Measurements from ENCODE around the gene TMEM191C.
"Not testable (repeated sequence)": the region's sequence is repeated elsewhere in the genome, so short reads cannot be mapped to it uniquely, and the experiment has no call there.

Gene TMEM191C

GRCh38 chr22:21467337-21468193, at the start of gene TMEM191C:
Gene TMEM191C (plus strand): TSS chr22:21467387. CDS start chr22:21467460, 73 bp downstream.
- in situ Hi-C loops (cut with MboI; ENCODE audit: low sequenced_read_pairs): not testable (repeated sequence)

GRCh38 chr22:21417853-21418252, 49.3 kb upstream of the TMEM191C start:
- in situ Hi-C loops (cut with MboI; ENCODE audit: low sequenced_read_pairs): not testable (repeated sequence)

DNA sequence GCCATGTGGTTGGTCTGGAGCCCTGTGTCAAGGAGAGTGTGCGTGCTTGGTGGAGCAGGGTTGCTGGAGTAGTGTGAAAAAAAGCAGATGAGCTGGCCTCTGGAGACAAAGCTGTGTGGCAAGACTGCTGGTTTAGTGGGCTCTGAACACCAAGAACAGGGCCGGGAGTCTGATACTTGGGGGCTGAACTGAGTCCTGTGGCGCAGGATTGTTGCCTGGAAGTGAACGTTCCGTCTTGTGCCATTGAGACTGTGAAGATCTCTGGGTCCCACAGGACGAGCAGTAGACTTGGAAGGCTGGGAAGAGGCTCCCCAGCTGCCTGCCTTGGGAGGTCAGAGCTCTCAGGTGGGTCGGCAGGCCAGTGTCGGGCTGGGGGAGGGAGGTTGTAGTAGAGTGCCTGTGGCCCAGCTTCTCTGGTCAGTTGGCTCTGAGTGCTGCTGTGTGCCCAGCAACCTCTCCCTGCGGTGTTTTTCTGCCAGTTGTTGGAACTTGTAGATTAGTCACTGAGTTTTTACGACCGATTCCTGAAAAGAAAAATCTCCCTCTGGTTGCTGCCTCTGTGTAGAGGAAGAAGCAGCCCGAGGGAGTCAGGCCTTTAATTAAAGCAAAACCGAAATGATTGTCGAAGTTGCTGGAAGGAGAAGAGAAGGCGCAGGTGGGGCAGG, 48.1 kb upstream of the TMEM191C start:
- in situ Hi-C loops (cut with MboI; ENCODE audit: low sequenced_read_pairs): not testable (repeated sequence)

- in situ Hi-C loops (cut with MboI; ENCODE audit: low sequenced_read_pairs): not testable (repeated sequence)
Observed at GRCh38 chr22:21420180-21420763, 46.9 kb upstream of the TMEM191C start.

GRCh38 chr22:21424084-21424709, 43.0 kb upstream of the TMEM191C start:
- in situ Hi-C loops (cut with MboI; ENCODE audit: low sequenced_read_pairs): not testable (repeated sequence)

DNA sequence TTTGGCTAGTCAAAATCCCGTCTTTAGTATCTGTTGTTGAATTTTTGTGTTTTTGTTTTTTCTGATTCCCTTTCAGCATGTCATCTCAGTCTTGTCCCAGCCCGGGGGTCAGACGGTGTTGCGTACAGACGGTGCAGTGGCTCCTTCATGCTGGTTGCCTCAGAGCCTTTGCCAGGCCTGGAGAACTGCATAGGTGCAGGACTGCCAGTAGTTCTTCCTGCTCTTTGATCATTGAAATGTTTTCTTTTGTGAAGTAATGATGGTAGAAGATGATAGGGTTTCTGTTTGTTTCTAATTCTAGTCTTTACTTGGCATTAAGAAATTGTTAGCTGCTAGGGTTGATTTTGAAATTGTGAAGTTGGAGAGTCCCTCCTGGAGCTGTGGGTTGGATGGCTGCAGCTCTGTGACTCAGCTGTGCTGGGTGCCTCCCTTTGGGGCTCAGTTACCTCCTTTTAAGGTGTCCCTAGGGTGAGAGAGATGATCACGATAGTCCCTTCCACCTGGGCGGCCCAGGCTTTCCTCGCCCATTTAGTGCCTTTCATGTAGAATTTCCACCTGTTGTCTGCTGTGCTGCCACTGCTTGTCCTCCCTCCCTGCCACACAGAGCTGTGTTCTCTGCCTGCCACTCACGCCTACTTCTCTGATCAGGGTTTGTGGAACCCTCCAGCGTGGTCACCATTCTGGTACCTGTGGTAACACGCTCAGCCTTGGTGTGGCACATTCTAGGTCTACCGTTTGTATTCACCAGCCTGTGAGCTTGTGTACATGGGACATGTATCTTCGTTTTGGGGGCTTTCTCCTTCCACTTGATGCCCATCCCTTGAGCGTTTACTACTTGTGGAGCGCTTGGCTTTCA, 32.6 kb upstream of the TMEM191C start:
- in situ Hi-C loops (cut with MboI; ENCODE audit: low sequenced_read_pairs): not testable (repeated sequence)

DNA sequence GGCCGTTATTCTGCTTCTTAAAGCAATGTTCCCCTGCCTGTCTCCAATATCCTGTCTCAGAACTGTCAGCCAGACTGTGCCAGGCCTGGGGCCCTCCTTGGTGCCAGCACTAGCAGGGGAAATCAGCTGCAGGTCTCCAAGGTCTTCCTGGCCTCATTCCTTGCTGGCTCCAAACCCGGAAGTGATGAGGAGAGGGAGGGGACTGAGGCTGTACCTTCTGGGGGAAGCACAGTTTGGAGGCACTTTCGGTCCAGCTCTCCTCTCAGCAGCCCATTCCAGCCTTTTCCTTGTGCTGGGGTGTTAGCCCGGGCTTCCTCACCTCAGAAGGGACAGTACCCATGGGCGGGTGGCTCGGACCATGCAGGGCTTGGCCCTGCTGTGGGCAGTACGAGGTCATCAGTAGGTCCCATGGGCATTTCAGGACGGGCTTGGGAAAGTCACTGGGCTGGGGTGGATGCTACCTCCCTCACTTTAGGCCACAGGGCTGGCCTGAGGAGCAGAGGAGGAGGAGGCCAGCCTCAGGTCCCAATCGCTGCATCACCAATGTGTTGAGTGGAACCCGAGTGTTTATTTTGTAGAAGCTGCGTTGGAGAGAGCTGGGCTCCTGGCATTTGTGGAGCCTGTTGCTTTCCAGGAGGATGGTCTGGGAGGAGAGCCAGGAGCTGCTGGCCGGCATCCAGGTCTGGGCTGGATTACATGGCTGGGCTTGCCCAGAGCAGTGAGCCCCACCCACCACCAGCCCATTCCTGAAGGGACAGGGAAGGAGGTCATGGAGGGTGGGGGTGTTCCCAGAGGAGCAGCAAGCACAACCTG, 31.0 kb upstream of the TMEM191C start:
- in situ Hi-C loops (cut with MboI; ENCODE audit: low sequenced_read_pairs): not testable (repeated sequence)

GRCh38 chr22:21438013-21438412, 29.2 kb upstream of the TMEM191C start:
- in situ Hi-C loops (cut with MboI; ENCODE audit: low sequenced_read_pairs): not testable (repeated sequence)

- in situ Hi-C loops (cut with MboI; ENCODE audit: low sequenced_read_pairs): not testable (repeated sequence)
Observed at GRCh38 chr22:21440018-21440636, 27.1 kb upstream of the TMEM191C start.

GRCh38 chr22:21440676-21441075, 26.5 kb upstream of the TMEM191C start:
- in situ Hi-C loops (cut with MboI; ENCODE audit: low sequenced_read_pairs): not testable (repeated sequence)

DNA sequence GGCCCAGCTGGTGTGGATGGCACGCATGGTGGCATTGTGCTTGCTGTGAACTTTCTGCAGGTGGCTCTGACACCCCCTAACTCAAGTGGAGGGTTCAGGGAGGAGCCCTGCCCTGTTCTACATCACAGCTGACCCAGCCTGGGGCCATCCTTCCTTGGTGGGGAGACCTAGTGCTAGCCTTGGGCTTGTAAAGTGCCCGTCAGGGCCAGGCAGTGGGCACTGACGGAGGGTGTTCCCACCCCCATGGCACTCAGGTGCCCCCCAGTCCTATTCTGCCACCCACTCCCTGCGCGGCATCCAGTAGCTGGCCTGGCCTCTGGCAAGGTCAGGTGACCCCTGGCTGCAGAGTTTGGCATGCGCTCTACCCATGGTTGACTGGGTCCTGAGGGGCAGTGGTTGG, 26.0 kb upstream of the TMEM191C start:
- in situ Hi-C loops (cut with MboI; ENCODE audit: low sequenced_read_pairs): not testable (repeated sequence)

DNA sequence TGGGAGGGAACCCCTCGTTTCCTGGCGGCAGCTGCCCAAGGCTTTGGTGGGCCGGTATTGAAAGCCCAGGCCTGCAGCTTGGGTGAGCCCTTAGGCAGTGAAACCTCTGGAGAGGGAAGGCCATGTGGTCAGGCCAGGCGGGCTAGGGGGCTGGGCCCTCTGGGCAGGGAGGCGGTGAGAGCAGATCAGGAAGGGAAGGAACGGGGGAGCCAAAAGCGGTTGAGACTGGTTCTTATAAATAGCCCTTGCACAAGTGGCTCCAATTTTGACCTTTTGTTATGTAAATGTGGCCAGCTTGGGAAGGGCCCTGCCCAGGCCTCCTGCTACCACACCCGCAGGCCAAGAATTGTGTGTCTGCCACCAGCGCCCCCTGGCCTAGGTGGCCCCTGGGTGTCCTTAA, 25.1 kb upstream of the TMEM191C start:
- in situ Hi-C loops (cut with MboI; ENCODE audit: low sequenced_read_pairs): not testable (repeated sequence)

DNA sequence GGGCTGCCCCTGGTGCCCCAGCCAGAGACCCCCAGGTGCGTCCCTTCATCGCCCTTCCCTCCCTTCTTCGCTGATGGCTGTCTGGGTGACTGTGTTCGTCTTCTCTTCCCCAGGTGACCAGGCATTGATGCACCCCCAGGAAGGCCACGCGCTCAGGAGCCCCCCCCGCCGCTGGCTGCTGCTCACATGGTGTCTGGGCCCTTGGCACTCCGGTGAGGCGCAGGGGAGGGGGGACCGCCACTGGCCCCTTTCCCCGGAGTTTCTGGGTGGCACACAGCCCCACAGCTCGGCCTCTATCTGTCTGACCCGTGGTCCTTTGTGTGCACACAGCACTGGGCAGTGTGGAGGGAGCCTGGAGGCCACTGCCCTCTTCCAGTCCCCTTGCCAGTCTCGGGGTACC, 24.5 kb upstream of the TMEM191C start:
- in situ Hi-C loops (cut with MboI; ENCODE audit: low sequenced_read_pairs): not testable (repeated sequence)

DNA sequence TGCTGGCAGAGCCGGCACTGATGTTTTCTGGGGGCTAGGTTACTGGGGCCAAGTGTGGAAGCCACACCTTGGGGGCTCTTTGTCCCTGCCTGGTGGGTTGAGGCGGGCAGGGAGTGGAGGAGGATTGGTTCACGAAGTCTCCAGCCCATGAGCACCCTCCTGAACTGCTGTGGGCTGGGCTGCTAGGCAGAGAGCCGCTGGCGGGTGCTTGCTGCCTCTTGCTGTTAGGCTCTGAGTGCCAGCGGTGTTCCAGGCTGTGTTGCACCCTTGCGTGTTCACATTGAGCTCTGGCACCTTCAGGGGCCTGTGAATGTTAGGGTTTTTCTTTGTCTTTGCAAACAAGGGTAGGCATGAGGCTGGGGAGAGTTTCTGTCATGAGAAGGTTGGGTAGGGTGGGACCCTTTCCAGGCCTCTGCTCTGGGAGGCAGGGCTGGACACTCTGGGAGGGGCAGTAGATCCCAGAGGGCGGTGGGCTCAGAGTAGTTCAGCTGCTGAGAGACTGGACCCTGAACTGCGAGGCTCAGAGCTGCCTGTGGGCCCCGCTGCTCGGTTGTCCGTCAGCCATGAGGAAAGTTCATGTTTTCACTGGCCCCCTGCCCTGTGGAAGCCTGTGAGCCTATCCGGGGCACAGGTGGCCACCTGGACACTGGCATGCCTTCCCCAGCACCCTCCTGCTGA, 24.0 kb upstream of the TMEM191C start:
- in situ Hi-C loops (cut with MboI; ENCODE audit: low sequenced_read_pairs): no loop called here

- in situ Hi-C loops (cut with MboI; ENCODE audit: low sequenced_read_pairs): no loop called here
Observed at GRCh38 chr22:21443735-21444421, 23.3 kb upstream of the TMEM191C start.

DNA sequence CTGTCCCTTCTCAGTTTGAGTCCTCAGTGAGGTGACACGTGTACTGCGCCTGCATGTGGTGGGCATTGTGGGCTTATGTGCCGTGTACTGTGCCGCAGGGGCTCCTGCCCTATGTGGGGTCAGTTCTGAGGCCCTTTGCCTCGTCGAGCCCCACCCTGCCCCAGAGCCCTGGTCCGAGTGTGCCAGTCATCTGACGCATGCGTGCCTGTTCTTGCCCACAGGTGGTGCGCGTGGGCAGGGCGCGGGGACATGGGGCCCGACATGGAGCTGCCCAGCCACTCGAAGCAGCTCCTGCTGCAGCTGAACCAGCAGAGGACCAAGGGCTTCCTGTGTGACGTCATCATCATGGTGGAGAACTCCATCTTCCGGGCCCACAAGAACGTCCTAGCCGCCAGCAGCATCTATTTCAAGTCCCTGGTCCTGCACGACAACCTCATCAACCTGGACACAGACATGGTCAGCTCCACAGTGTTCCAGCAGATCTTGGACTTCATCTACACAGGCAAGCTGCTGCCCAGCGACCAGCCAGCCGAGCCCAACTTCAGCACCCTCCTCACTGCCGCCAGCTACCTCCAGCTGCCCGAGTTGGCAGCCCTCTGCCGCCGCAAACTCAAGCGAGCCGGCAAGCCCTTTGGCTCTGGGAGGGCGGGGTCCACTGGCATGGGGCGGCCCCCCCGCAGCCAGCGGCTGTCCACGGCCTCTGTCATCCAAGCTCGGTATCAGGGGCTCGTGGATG, 22.3 kb upstream of the TMEM191C start:
- in situ Hi-C loops (cut with MboI; ENCODE audit: low sequenced_read_pairs): no loop called here

GRCh38 chr22:21445437-21446127, 21.6 kb upstream of the TMEM191C start:
- in situ Hi-C loops (cut with MboI; ENCODE audit: low sequenced_read_pairs): no loop called here
